ENCODE results near the gene SUCLG2.

The SUCLG2 gene

DNA sequence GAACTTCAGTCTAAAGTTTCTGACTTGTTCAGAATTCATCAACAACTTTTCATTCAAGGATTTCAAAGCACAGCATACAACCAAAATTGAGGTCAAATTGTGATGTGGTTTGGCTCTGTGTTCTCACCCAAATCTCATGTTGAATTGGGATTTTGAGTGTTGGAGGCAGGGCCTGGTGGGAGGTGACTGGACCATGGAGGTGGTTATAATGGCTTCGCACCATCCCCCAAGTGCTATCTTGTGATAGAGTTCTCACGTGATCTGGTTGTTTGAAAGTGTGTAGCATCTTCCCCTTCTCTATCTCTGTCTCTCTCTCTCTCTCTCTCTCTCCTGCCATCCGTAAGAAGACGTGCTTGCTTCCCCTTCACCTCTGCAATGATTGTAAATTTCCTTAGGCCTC lies 19.6 kb upstream of the SUCLG2 start:
- no peak for TF ChIP-seq CTCF (IDR thresholded peaks at IDR 0.05; ENCODE audit: low read depth, low read length, missing control alignments)
- H3K4me3 ChIP-seq (ENCODE audit: low read depth, low read length), result no peak overlapping the region
- in situ Hi-C loops (cut with HindIII; ENCODE audit: low sequenced_read_pairs), result no loop called here
- DNase-seq (ENCODE audit: low read depth), result no peak

DNA sequence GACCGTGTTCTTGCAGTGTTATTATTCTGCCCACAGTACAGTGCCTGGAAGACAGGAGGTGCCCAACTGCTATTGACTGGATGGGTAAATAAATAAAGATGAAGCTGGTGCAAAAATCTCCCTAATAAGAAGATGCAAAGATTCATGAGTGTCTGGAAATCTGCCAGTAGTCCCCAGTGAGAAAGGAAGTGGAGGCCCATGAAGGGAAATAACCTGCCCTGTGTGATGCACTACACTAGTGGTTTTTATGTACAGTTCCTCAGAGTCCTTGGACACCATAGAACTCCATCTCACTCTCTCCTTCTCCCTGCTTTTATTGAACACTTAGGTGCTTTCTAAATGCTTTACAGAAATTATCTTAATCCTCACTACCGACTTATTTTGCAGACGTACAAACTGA lies 8.3 kb upstream of the SUCLG2 start:
- DNase-seq (ENCODE audit: low read depth), result no peak
- TF ChIP-seq CTCF (IDR thresholded peaks at IDR 0.05; ENCODE audit: low read depth, low read length, missing control alignments), result no peak
- no peak overlapping the region for H3K4me3 ChIP-seq (ENCODE audit: low read depth, low read length)
- in situ Hi-C loops (cut with HindIII; ENCODE audit: low sequenced_read_pairs), result no loop called here

DNA sequence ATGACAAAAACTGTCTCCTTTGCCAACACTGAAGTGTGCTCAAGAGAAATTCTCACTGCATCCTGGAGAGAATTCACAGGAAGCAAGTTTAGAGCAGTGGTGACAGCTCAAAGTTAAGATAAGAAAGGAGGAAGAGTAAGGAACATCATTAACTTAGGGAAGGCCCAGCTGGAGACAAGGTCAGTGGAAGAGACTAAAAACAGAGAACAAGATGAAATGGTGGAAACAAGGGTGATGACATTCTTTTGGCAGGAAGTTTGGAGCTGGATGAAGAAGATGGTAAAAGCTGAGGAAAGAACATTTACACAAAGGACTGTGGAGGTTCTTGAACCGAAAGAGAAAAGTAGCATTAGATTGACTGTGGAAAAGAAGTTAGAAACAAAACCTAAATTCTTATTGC lies 6.7 kb upstream of the SUCLG2 start:
- no peak for TF ChIP-seq CTCF (IDR thresholded peaks at IDR 0.05; ENCODE audit: low read depth, low read length, missing control alignments)
- in situ Hi-C loops (cut with HindIII; ENCODE audit: low sequenced_read_pairs), result no loop called here
- no peak for DNase-seq (ENCODE audit: low read depth)
- H3K4me3 ChIP-seq (ENCODE audit: low read depth, low read length), result no peak overlapping the region

- H3K4me3 ChIP-seq (ENCODE audit: low read depth, low read length), result no peak overlapping the region
- in situ Hi-C loops (cut with HindIII; ENCODE audit: low sequenced_read_pairs), result no loop called here
- DNase-seq (ENCODE audit: low read depth), result no peak
- TF ChIP-seq CTCF (IDR thresholded peaks at IDR 0.05; ENCODE audit: low read depth, low read length, missing control alignments), result no peak
These were observed 2.8 kb upstream of the SUCLG2 start for GRCh38 chr3:67657192-67657591.

- no peak for DNase-seq (ENCODE audit: low read depth)
- no peak overlapping the region for H3K4me3 ChIP-seq (ENCODE audit: low read depth, low read length)
- TF ChIP-seq CTCF (IDR thresholded peaks at IDR 0.05; ENCODE audit: low read depth, low read length, missing control alignments), result no peak
- in situ Hi-C loops (cut with HindIII; ENCODE audit: low sequenced_read_pairs), result no loop called here
These were observed 2.2 kb upstream of the SUCLG2 start for GRCh38 chr3:67656614-67657013.

DNA sequence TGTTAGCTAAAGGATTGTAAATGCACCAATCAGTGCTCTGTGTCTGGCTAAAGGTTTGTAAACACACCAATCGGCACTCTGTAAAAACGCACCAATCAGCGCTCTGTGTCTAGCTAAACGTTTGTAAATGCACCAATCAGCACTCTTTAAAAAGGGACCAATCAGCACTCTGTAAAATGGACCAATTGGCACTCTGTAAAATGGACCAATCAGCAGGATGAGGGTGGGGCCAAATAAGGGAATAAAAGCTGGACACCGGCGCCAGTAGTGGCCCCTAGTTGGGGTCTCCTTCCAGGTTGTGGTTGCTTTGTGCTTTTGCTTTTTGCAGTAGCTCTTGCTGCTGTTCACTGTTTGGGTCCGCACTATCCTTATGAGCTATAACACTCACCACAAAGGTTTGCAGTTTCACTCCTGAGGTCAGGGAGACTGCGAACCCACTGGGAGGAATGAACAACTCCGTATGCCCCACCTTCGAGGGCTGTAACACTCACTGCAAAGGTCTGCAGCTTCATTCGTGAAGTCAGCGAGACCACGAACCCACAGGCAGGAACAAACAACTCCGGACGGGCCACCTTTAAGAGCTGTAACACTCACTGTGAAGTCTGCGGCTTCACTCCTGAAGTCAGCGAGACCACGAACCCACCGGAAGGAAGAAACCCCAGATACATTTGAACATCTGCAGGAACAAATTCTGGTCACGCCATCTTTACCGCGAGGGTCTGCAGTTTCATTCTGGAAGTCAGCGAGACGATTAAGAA lies 1.1 kb upstream of the SUCLG2 start:
- TF ChIP-seq CTCF (IDR thresholded peaks at IDR 0.05; ENCODE audit: low read depth, low read length, missing control alignments), result no peak
- H3K4me3 ChIP-seq (ENCODE audit: low read depth, low read length), result no peak overlapping the region

More for the DNA sequence above, 1.1 kb upstream of the SUCLG2 start:
- in situ Hi-C loops (cut with HindIII; ENCODE audit: low sequenced_read_pairs), result no loop called here
- no peak for DNase-seq (ENCODE audit: low read depth)
